ENCODE results near the gene SYNDIG1L. TPM values are rescaled to one million over a fixed set of nuclear protein-coding genes. Genes with fewer than 3 reads are reported as not detected.

The SYNDIG1L gene
- total and polyA plus RNA-seq, 2 of the 8 experiments (the other 6 are each of a cell fraction or from before 2014, with no cell fraction given) = 3.0 to 3.2 TPM

DNA sequence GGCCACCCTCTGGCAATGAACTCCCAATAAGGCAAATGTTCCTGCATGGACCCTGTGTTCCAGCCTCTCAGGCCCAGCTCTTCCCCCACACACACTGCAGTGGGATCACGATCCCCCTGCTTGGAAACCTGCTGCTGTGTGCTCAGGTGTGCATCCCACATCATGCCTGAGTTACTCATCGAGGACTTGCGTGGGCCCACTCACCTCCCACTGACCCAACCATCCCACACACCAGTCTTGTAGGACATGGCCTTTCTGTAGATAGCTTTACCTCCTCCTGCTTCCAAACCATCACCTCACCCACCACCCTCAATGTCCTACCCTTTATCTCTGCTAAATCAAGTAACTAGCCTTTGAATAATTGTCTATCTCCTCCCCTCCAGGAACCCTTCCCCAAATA, 42.5 kb upstream of the SYNDIG1L start (continued):
- TF ChIP-seq CTCF (IDR thresholded peaks at IDR 0.05; ENCODE audit: control extremely low read depth in 1 of 3, insufficient read depth in 1 of 3, low read depth in 1 of 3, low read length in 3 of 3) (no peak), GTF2F1 (IDR thresholded peaks at IDR 0.05; ENCODE audit: borderline replicate concordance, low read depth, low read length) (no peak)

Measured in H1 (cell line).